ENCODE data around the gene SSB. TPM values are rescaled to one million over a fixed set of nuclear protein-coding genes. Genes with fewer than 3 reads are reported as not detected.

Gene SSB
- polyA plus RNA-seq, 2 of the 4 experiments (the other 2 are of a cell fraction), result 253 to 255 TPM

GRCh38 chr2:169824373-169825333, 26.0 kb downstream of the SSB start, which contains the start of gene METTL5 (continued):
- TF ChIP-seq REST (IDR thresholded peaks at IDR 0.05) (peak; percentile 44), PBX3 (IDR thresholded peaks at IDR 0.05) (no peak; the same call in 1 of the 2 replicates), HEYL (CRISPR knock-in tag; IDR thresholded peaks at IDR 0.05) (no peak), NPAS2 (CRISPR knock-in tag; IDR thresholded peaks at IDR 0.05; ENCODE audit: borderline replicate concordance) (no peak), KDM5A (IDR thresholded peaks at IDR 0.05) (no peak), MAX (IDR thresholded peaks at IDR 0.05) (peak; percentile 93), MYC (IDR thresholded peaks at IDR 0.05; ENCODE audit: borderline replicate concordance, low read length) (peak; percentile 72; the same call in 1 of the 2 replicates)

GRCh38 chr2:169827272-169828140, 28.8 kb downstream of the SSB start, which contains the start of gene UBR3:
Gene UBR3, plus strand, starts transcription at chr2:169827454. Its CDS starts 54 bp downstream, at chr2:169827508.
- Histone ChIP-seq H3K4me3 (peak within 1 kb of the TSS; percentile 90), H3K9me3 (no peaks in the 10 kb centered on the region), H3K4me1 (peaks cover 24% of the 10 kb centered on the region), H3K4me2 (peak within 1 kb of the TSS; percentile 98), H3K27ac (peak within 1 kb of the TSS; percentile 91)
- ATAC-seq (peak; percentile 85 to 89), DNase-seq (ENCODE audit: low read depth in 1 of 2, low spot score in 1 of 2) (peak; percentile 91), FAIRE-seq (no peak)
- ChIA-PET POLR2A (interaction anchor here (0.8 kb wide), 1 partner anchor 46 kb away, joined by 3 read pairs; no protein-coding TSS in a partner anchor), CTCF (interaction anchor here (0.6 to 2.7 kb wide), 7 partner anchors 50 to 105 kb away, joined by 3 to 11 read pairs (median 4); no protein-coding TSS in a partner anchor)
- TF ChIP-seq REST (IDR thresholded peaks at IDR 0.05) (peak; percentile 97), CHD2 (IDR thresholded peaks at IDR 0.05; ENCODE audit: low read length, partially characterized antibody) (peak; percentile 96), BCL3 (IDR thresholded peaks at IDR 0.05) (peak; percentile 81; the same call in 2 of the 3 replicates), JUN (IDR thresholded peaks at IDR 0.05) (peak; percentile 52 to 87; a peak in 2 of 5 replicates), ELK1 (IDR thresholded peaks at IDR 0.05; ENCODE audit: low read depth, low read length) (no peak), RFX5 (IDR thresholded peaks at IDR 0.05) (no peak), PHF8 (IDR thresholded peaks at IDR 0.05; ENCODE audit: borderline replicate concordance, low read depth) (peak; percentile 36), GATA3 (IDR thresholded peaks at IDR 0.05; ENCODE audit: borderline replicate concordance) (0 out of 2 replicates have a peak, but pooled peaks have one; percentile 37), POLR2A (IDR thresholded peaks at IDR 0.05; ENCODE audit: low read length) (peak; percentile 81)
- 2% methylated on average over 32 of the region's 104 CpGs for WGBS (ENCODE audit: missing lambda C conversion rate)

Measured in A549 (cell line).